MCF 10A (cell line): Measurements from ENCODE around the gene RUVBL1. TPM values are rescaled to one million over a fixed set of nuclear protein-coding genes. Genes with fewer than 3 reads are reported as not detected.

ENCODE experiments used
- BruUV-seq: library from RNA; stranded (reverse); fragments of 400-500 nt; replicated peaks from 2 replicates; lab custom pipeline; 2021; lab: Mats Ljungman, UMichigan
- CTCF ChIA-PET: fragments of 300-600 bp; sonication (Branson Sonifier 250); formaldehyde crosslinking; extraction: SDS; loops from one replicate; lab custom pipeline; 2021; ENCODE audit warnings: antibody characterized with exemption, inconsistent platforms; lab: Yijun Ruan, JAX
- POLR2A ChIA-PET: fragments of 300-600, 350-650 bp; sonication (Branson Sonifier 250); formaldehyde crosslinking; extraction: SDS; loops from one replicate; lab custom pipeline; 2020; ENCODE audit warnings: antibody characterized with exemption, inconsistent platforms; lab: Yijun Ruan, JAX
- DNase-seq: peaks from one replicate; pipeline ENCODE4 v3.0.0-alpha.2; 2018; ENCODE audit not compliant: unreplicated experiment
- H3K27ac Mint-ChIP-seq: one replicate; pipeline ENCODE4 v1.8.0; 2022; ENCODE audit warnings: mild to moderate bottlenecking, low read depth, mixed read lengths; ENCODE audit not compliant: unreplicated experiment
- H3K27me3 Mint-ChIP-seq: one replicate; pipeline ENCODE4 v1.8.0; 2022; ENCODE audit warnings: mixed read lengths; ENCODE audit not compliant: insufficient read depth, unreplicated experiment
- H3K36me3 Mint-ChIP-seq: one replicate; pipeline ENCODE4 v1.8.0; 2022; ENCODE audit warnings: mild to moderate bottlenecking, moderate library complexity, mixed read lengths; ENCODE audit not compliant: insufficient read depth, unreplicated experiment
- H3K4me1 Mint-ChIP-seq: one replicate; pipeline ENCODE4 v1.8.0; 2022; ENCODE audit warnings: mixed read lengths; ENCODE audit not compliant: insufficient read depth, unreplicated experiment
- H3K4me3 Mint-ChIP-seq: one replicate; pipeline ENCODE4 v1.8.0; 2022; ENCODE audit warnings: mild to moderate bottlenecking, moderate library complexity, mixed read lengths; ENCODE audit not compliant: unreplicated experiment
- H3K9me3 Mint-ChIP-seq: one replicate; pipeline ENCODE4 v1.8.0; 2022; ENCODE audit warnings: mixed read lengths; ENCODE audit not compliant: unreplicated experiment
- intact Hi-C: fragments of 100-400 bp; cut with micrococcal nuclease; formaldehyde crosslinking; loops from 2 replicates; pipeline ENCODE4 v1.14.1; 2022
- total RNA-seq: library from RNA; stranded (reverse); gene quantifications from 2 replicates; pipeline ENCODE4 v1.2.3, GENCODE V29; 2022
- TF ChIP-seq, protein P1 (sequence below): fragments of 200-600 bp; IDR thresholded peaks from one replicate; pipeline ENCODE4 v1.8.0; 2022; ENCODE audit warnings: antibody characterized with exemption, mild to moderate bottlenecking; ENCODE audit not compliant: unreplicated experiment

RUVBL1 gene
- total RNA-seq, 1 experiment from 2014 or later: 114 TPM

DNA sequence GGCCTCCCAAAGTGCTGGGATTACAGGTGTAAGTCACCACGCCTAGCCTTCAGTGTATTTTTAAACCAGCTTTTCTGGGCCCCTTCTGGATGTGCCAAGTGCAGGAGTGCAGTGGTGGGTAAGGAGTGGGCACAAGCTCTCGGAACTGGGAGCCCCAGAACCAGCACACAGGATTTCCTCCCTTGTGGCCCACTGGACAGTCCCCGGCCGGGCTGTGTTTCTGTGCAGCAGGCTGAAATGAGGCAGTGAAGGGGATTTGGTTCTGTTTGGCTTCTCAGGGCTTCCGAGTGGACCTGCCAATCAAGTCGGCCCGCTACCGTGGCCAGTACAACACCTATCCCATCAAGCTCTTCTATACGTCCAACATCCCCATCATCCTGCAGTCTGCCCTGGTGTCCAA is 56.9 kb downstream of the RUVBL1 start:
- no TSS peak for BruUV-seq
- Mint-ChIP-seq H3K4me3 (no peak overlapping the region), H3K27me3 (no peaks in the 10 kb centered on the region), H3K9me3 (no peaks in the 10 kb centered on the region), H3K4me1 (peaks cover 11% of the 10 kb centered on the region), H3K27ac (no peak overlapping the region), H3K36me3 (peaks cover 100% of the 10 kb centered on the region)
- ChIA-PET CTCF (interaction anchor here (0.5 to 3.7 kb wide), 5 partner anchors 9 to 542 kb away, joined by 3 to 21 read pairs (median 4); partner anchors contain the start of gene SEC61A1), POLR2A (interaction anchor here (2.0 kb wide), 1 partner anchor 13 kb away, joined by 8 read pairs; no protein-coding TSS in a partner anchor)
- intact Hi-C loops: no loop called here
- no peak for DNase-seq
- TF ChIP-seq, protein P1, sequence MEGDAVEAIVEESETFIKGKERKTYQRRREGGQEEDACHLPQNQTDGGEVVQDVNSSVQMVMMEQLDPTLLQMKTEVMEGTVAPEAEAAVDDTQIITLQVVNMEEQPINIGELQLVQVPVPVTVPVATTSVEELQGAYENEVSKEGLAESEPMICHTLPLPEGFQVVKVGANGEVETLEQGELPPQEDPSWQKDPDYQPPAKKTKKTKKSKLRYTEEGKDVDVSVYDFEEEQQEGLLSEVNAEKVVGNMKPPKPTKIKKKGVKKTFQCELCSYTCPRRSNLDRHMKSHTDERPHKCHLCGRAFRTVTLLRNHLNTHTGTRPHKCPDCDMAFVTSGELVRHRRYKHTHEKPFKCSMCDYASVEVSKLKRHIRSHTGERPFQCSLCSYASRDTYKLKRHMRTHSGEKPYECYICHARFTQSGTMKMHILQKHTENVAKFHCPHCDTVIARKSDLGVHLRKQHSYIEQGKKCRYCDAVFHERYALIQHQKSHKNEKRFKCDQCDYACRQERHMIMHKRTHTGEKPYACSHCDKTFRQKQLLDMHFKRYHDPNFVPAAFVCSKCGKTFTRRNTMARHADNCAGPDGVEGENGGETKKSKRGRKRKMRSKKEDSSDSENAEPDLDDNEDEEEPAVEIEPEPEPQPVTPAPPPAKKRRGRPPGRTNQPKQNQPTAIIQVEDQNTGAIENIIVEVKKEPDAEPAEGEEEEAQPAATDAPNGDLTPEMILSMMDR: no peak

DNA sequence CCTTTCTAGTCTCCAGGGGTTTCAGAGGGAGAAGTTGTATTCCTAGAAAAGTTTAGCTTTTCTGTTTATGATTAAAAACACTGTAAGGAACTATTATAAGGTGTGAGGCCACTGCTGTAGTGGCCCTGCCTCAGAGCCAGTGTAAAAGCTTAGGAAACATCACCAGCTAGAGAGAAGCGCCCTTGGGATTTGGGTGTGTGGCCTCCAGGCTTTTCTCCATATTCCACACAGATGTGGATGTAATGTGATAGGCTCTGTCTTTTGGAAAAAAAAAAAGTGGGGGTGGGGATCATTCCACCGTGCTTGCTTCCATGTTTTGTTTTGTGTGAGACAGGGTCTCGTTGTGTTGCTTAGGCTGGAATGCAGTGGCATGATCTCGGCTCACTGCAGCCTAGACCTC is 57.5 kb downstream of the RUVBL1 start:
- BruUV-seq: no TSS peak
- H3K9me3 Mint-ChIP-seq: no peaks in the 10 kb centered on the region

DNA sequence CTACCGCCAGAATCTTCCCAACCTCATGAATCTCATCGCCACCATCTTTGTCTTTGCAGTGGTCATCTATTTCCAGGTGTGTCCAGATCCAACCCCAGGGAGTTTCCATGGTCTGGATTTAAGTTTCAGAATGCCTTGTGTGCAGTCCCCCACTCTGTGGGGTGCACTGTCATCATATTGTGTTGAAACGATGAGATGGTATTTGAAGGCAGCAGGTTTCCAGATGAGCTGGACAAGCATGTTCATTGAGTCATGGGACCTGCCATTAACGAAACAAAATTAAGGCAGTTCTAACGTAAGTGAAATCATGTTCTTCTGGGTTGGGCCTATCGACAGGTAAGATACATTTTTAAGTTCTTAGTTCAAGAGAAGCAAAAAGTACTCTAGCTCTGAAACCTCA is 58.6 kb downstream of the RUVBL1 start:
- CTCF ChIA-PET: interaction anchor here (1.0 to 3.7 kb wide), 4 partner anchors 9 to 69 kb away, joined by 3 to 21 read pairs (median 4); no protein-coding TSS in a partner anchor
- intact Hi-C loops: no loop called here
- Mint-ChIP-seq H3K27me3 (no peaks in the 10 kb centered on the region), H3K9me3 (no peaks in the 10 kb centered on the region), H3K27ac (no peak overlapping the region), H3K36me3 (peaks cover 100% of the 10 kb centered on the region), H3K4me1 (peaks cover 21% of the 10 kb centered on the region), H3K4me3 (no peak overlapping the region)
- DNase-seq: no peak
- no TSS peak for BruUV-seq
- POLR2A ChIA-PET: interaction anchor here (1.4 to 2.0 kb wide), 2 partner anchors 8 to 11 kb away, joined by 4 to 8 read pairs; no protein-coding TSS in a partner anchor
- TF ChIP-seq, protein P1: no peak

More for the DNA sequence above, 57.5 kb downstream of the RUVBL1 start:
- CTCF ChIA-PET: interaction anchor here (0.6 to 3.7 kb wide), 6 partner anchors 9 to 553 kb away, joined by 3 to 21 read pairs (median 4); partner anchors contain the start of gene SEC61A1
- H3K27me3 Mint-ChIP-seq: no peaks in the 10 kb centered on the region
- H3K36me3 Mint-ChIP-seq: peaks cover 100% of the 10 kb centered on the region
- POLR2A ChIA-PET: interaction anchor here (1.4 to 2.0 kb wide), 2 partner anchors 7 to 12 kb away, joined by 4 to 8 read pairs; no protein-coding TSS in a partner anchor
- TF ChIP-seq, protein P1: no peak
- intact Hi-C loops: no loop called here
- no peak for DNase-seq
- H3K27ac Mint-ChIP-seq: no peak overlapping the region
- peaks cover 11% of the 10 kb centered on the region for H3K4me1 Mint-ChIP-seq
- no peak overlapping the region for H3K4me3 Mint-ChIP-seq

DNA sequence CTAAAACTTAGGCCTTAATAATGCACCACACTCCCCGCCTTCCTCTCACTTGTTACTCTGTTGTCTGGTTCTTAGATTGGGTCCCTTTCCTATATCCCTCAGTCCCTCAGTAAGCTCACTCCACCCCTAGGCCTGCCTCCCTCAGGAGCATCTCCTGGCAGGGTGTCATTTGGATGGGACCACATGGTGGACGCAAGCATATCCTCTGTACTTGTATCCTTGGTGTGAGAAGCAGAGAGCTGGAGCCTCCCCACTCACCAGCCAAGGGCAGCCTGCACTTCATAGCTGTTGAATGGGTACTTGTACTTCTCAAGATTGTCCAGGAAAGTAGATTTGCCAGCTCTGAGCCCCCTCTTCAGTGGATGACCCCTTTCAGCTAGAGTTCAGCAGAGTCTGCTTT is 59.7 kb downstream of the RUVBL1 start:
- intact Hi-C loops: no loop called here
- H3K27me3 Mint-ChIP-seq: no peaks in the 10 kb centered on the region
- H3K9me3 Mint-ChIP-seq: no peaks in the 10 kb centered on the region
- H3K4me3 Mint-ChIP-seq: no peak overlapping the region
- H3K36me3 Mint-ChIP-seq: peaks cover 100% of the 10 kb centered on the region
- no TSS peak for BruUV-seq
- ChIA-PET POLR2A (interaction anchor here (0.6 to 1.6 kb wide), 4 partner anchors 10 to 730 kb away, joined by 3 to 4 read pairs (median 3); no protein-coding TSS in a partner anchor), CTCF (interaction anchor here (1.6 kb wide), 1 partner anchor 32 kb away, joined by 4 read pairs; no protein-coding TSS in a partner anchor)
- peaks cover 23% of the 10 kb centered on the region for H3K4me1 Mint-ChIP-seq
- TF ChIP-seq, protein P1: no peak
- H3K27ac Mint-ChIP-seq: no peak overlapping the region
- DNase-seq: no peak
